ENCODE data around the gene SPEM1. TPM values are rescaled to one million over a fixed set of nuclear protein-coding genes. Genes with fewer than 3 reads are reported as not detected.

Gene SPEM1
- total RNA-seq, 4 donors from 2014 or later: not detected

GRCh38 chr17:7432296-7432695, 12.2 kb downstream of the SPEM1 start:
- Histone ChIP-seq H3K4me3 (no peak overlapping the region), H3K4me1 (peaks cover 15 to 27% (median 22%) of the 10 kb centered on the region in 3 donors), H3K9me3 (no peaks in the 10 kb centered on the region), H3K27ac (no peak overlapping the region), H3K36me3 (no peaks in the 10 kb centered on the region), H3K27me3 (peaks cover 0 to 22% (median 0%) of the 10 kb centered on the region in 4 donors)
- intact Hi-C loops (cut with DNase I): no loop called here
- DNase-seq: no peak
- WGBS, 2 donors: 90 to 100% methylated on average over 2 to 9 of the region's 11 CpGs
- no peak for TF ChIP-seq CTCF (IDR thresholded peaks at IDR 0.05)
- TF ChIP-seq POLR2A (IDR thresholded peaks at IDR 0.05): no peak

GRCh38 chr17:7435676-7436555, 15.8 kb downstream of the SPEM1 start:
- DNase-seq: no peak
- Histone ChIP-seq H3K27me3 (peaks cover 0 to 58% (median 5%) of the 10 kb centered on the region in 4 donors), H3K4me3 (peak overlapping the region; percentile 38 to 80 (median 60)), H3K27ac (peak overlapping the region; percentile 92 to 94 (median 94)), H3K4me1 (peaks cover 49 to 63% (median 54%) of the 10 kb centered on the region in 3 donors), H3K36me3 (no peaks in the 10 kb centered on the region), H3K9me3 (no peaks in the 10 kb centered on the region)
- intact Hi-C loops (cut with DNase I): loop anchor here (5.0 kb wide), 1 partner anchor 79 kb away; the partner anchor contains the start of gene TMEM95
- TF ChIP-seq POLR2A (IDR thresholded peaks at IDR 0.05) (peak in 1 of 4 donors; percentile 13), CTCF (IDR thresholded peaks at IDR 0.05) (peak in 4 of 6 experiments; percentile 13 to 30 (median 20))
- WGBS, 2 donors: 2 to 11% methylated on average over 9 to 39 of the region's 49 CpGs

- peaks cover 0 to 60% (median 5%) of the 10 kb centered on the region in 4 donors for H3K27me3 ChIP-seq
- WGBS, 2 donors: 25% methylated on average over 4 of the region's 92 CpGs; no CpG with 5 or more reads in 1 of the 2 donors
- intact Hi-C loops (cut with DNase I): loop anchor here (5.0 kb wide), 1 partner anchor 79 kb away; the partner anchor contains the start of gene TMEM95
- H3K4me1 ChIP-seq: peaks cover 53 to 68% (median 54%) of the 10 kb centered on the region in 3 donors
- peak overlapping the region; percentile 38 to 80 (median 60) for H3K4me3 ChIP-seq
- TF ChIP-seq POLR2A (IDR thresholded peaks at IDR 0.05) (peak in 1 of 4 donors; percentile 33), CTCF (IDR thresholded peaks at IDR 0.05) (peak; percentile 72 to 97 (median 92))
- H3K27ac ChIP-seq: peak overlapping the region; percentile 92 to 94 (median 94)
- DNase-seq: no peak
- H3K9me3 ChIP-seq: no peaks in the 10 kb centered on the region
- no peaks in the 10 kb centered on the region for H3K36me3 ChIP-seq
Observed at GRCh38 chr17:7436556-7437368, 16.6 kb downstream of the SPEM1 start.

- peak overlapping the region; percentile 38 to 80 (median 60) for H3K4me3 ChIP-seq
- H3K27ac ChIP-seq: peak overlapping the region; percentile 92 to 94 (median 94)
- no peaks in the 10 kb centered on the region for H3K36me3 ChIP-seq
- H3K27me3 ChIP-seq: peaks cover 0 to 60% (median 5%) of the 10 kb centered on the region in 4 donors
- 38 to 43% methylated on average over 5 to 7 of the region's 31 CpGs for WGBS, 2 donors
- no peak for DNase-seq
- no peaks in the 10 kb centered on the region for H3K9me3 ChIP-seq
- TF ChIP-seq CTCF (IDR thresholded peaks at IDR 0.05) (no peak), POLR2A (IDR thresholded peaks at IDR 0.05) (no peak)
- H3K4me1 ChIP-seq: peaks cover 53 to 68% (median 54%) of the 10 kb centered on the region in 3 donors
- intact Hi-C loops (cut with DNase I): loop anchor here (5.0 kb wide), 1 partner anchor 80 kb away; the partner anchor contains the start of gene TMEM95
Observed at GRCh38 chr17:7437369-7437863, 17.3 kb downstream of the SPEM1 start.

Measured in esophagus squamous epithelium (tissue), 5 donors.